ENCODE data around the gene ROR1. TPM values are rescaled to one million over a fixed set of nuclear protein-coding genes. Genes with fewer than 3 reads are reported as not detected.

ROR1 gene
- total and polyA plus RNA-seq, 9 of the 15 experiments (the other 6 are each of a cell fraction or from before 2014, with no cell fraction given): 0.02 TPM; not detected in 8

GRCh38 chr1:63740432-63740831 is 33.4 kb upstream of the ROR1 start (continued):
- no peak for TF ChIP-seq ZFP30 (CRISPR knock-in tag; IDR thresholded peaks at IDR 0.05; ENCODE audit: borderline replicate concordance)

GRCh38 chr1:63742526-63742925 is 31.3 kb upstream of the ROR1 start:
- H3K27me3 ChIP-seq (ENCODE audit: control insufficient read depth in 2 of 2, insufficient read depth in 2 of 2, low read length in 2 of 2): peaks cover 3 to 11% of the 10 kb centered on the region in 2 experiments; a peak in 3 of 5 replicates
- CTCF ChIA-PET (ENCODE audit: low intra/inter-chr PET ratio): no interaction called here
- no peak for TF ChIP-seq TAF9B (IDR thresholded peaks at IDR 0.05; ENCODE audit: partially characterized antibody)
- TF ChIP-seq RFX7 (CRISPR knock-in tag; IDR thresholded peaks at IDR 0.05): no peak
- no peak for TF ChIP-seq NELFE (IDR thresholded peaks at IDR 0.05; ENCODE audit: insufficient read depth, insufficient read length)
- no peak for TF ChIP-seq ZNF232 (CRISPR knock-in tag; IDR thresholded peaks at IDR 0.05)
- no peak for TF ChIP-seq MTF1 (CRISPR knock-in tag; IDR thresholded peaks at IDR 0.05; ENCODE audit: borderline replicate concordance)
- no peak for TF ChIP-seq TRIM24 (IDR thresholded peaks at IDR 0.05)
- TF ChIP-seq NR2F6 (CRISPR knock-in tag; IDR thresholded peaks at IDR 0.05): no peak
- TF ChIP-seq SNIP1 (IDR thresholded peaks at IDR 0.05; ENCODE audit: low read depth): no peak
- no peak for TF ChIP-seq FUS (optimal IDR thresholded peaks at IDR 0.05; ENCODE audit: low read depth, low read length)
- no peak for TF ChIP-seq VEZF1 (CRISPR knock-in tag; IDR thresholded peaks at IDR 0.05)
- TF ChIP-seq ZNF12 (CRISPR knock-in tag; IDR thresholded peaks at IDR 0.05): no peak
- TF ChIP-seq HDAC6 (IDR thresholded peaks at IDR 0.05; ENCODE audit: low read depth, low read length): no peak
- TF ChIP-seq NCOA4 (IDR thresholded peaks at IDR 0.05; ENCODE audit: partially characterized antibody): no peak
- TF ChIP-seq ZNF146 (CRISPR knock-in tag; IDR thresholded peaks at IDR 0.05; ENCODE audit: unreplicated experiment): no peak
- TF ChIP-seq ZFX (CRISPR knock-in tag; IDR thresholded peaks at IDR 0.05): no peak
- TF ChIP-seq RFX1 (IDR thresholded peaks at IDR 0.05): no peak
- TF ChIP-seq ATF4 (CRISPR knock-in tag; IDR thresholded peaks at IDR 0.05): no peak
- TF ChIP-seq ZBTB2 (IDR thresholded peaks at IDR 0.05): no peak
- no peak for TF ChIP-seq ZBTB43 (CRISPR knock-in tag; IDR thresholded peaks at IDR 0.05)

More at GRCh38 chr1:63742526-63742925, 31.3 kb upstream of the ROR1 start:
- intact Hi-C loops (cut with micrococcal nuclease): no loop called here
- in situ Hi-C loops (cut with MboI): no loop called here
- H2AFZ ChIP-seq (ENCODE audit: low read depth, low read length): no peak overlapping the region
- no TSS peak for BruUV-seq (replicated peaks)
- no peaks in the 10 kb centered on the region; the same call in 1 of the 2 replicates for H4K20me1 ChIP-seq (replicated peaks; ENCODE audit: control insufficient read depth, insufficient read depth, low read length)
- DNase-seq (ENCODE audit: extremely low read depth in 1 of 4, low spot score in 3 of 4): no peak
- no peaks in the 10 kb centered on the region for H3K9me3 ChIP-seq (replicated peaks; ENCODE audit: control insufficient read depth, insufficient read depth, low read depth, low read length)
- no peak for ATAC-seq
- H3K9ac ChIP-seq (ENCODE audit: insufficient read depth in 1 of 2, low read depth in 2 of 2, low read length in 2 of 2): no peak overlapping the region
- H3K79me2 ChIP-seq (ENCODE audit: control insufficient read depth, insufficient read depth, low read length): no peaks in the 10 kb centered on the region
- FAIRE-seq: no peak
- H3K4me2 ChIP-seq (ENCODE audit: insufficient read depth, low read length): no peak overlapping the region
- H3K4me3 ChIP-seq: no peak overlapping the region
- no peaks in the 10 kb centered on the region for H3K36me3 ChIP-seq (ENCODE audit: control insufficient read depth, insufficient read depth, low read length)
- H3K9me1 ChIP-seq (ENCODE audit: control insufficient read depth, insufficient read depth, low read length): no peaks in the 10 kb centered on the region
- H3K4me1 ChIP-seq (replicated peaks in 1 of 2; ENCODE audit: control insufficient read depth in 2 of 2, insufficient read depth in 2 of 2, low read length in 2 of 2): no peaks in the 10 kb centered on the region
- POLR2A ChIA-PET: no interaction called here
- H3K27ac ChIP-seq (ENCODE audit: extremely low read depth, low read depth, low read length): no peak overlapping the region
